Progenitor cell of endocrine pancreas (in vitro differentiated cells): Measurements from ENCODE around the gene PTPRM. TPM values are rescaled to one million over a fixed set of nuclear protein-coding genes. Genes with fewer than 3 reads are reported as not detected.
A peak's percentile ranks its signal among the peaks of the same experiment; 100 is the strongest.
"Not testable (repeated sequence)": the region's sequence is repeated elsewhere in the genome, so short reads cannot be mapped to it uniquely, and the experiment has no call there.

Experiments used
- DNase-seq: peaks from one replicate; pipeline ENCODE4 v3.0.0; 2021; ENCODE audit warnings: low spot score; ENCODE audit not compliant: unreplicated experiment
- H3K27ac Mint-ChIP-seq: 2 replicates; pipeline ENCODE4 v1.8.0; 2021; ENCODE audit warnings: mild to moderate bottlenecking, moderate library complexity, mixed read lengths
- H3K27me3 Mint-ChIP-seq: 2 replicates; pipeline ENCODE4 v1.8.0; 2021; ENCODE audit warnings: mixed read lengths
- H3K36me3 Mint-ChIP-seq: 2 replicates; pipeline ENCODE4 v1.8.0; 2022; ENCODE audit warnings: mixed read lengths; ENCODE audit not compliant: insufficient read depth
- H3K4me1 Mint-ChIP-seq: 2 replicates; pipeline ENCODE4 v1.8.0; 2021; ENCODE audit warnings: low read depth, mixed read lengths
- H3K4me3 Mint-ChIP-seq: 2 replicates; pipeline ENCODE4 v1.8.0; 2021; ENCODE audit warnings: low read depth, mild to moderate bottlenecking, moderate library complexity, mixed read lengths
- H3K9me3 Mint-ChIP-seq: 2 replicates; pipeline ENCODE4 v1.8.0; 2021; ENCODE audit warnings: low read depth, mixed read lengths
- total RNA-seq: library from RNA; stranded (reverse); gene quantifications from 2 replicates; pipeline ENCODE4 v1.2.1, GENCODE V29; 2021
- TF ChIP-seq, protein P1 (sequence below): fragments of 200-600 bp; sonication (generic); IDR thresholded peaks from one replicate; pipeline ENCODE4 v1.5.0; 2021; ENCODE audit warnings: antibody characterized with exemption, mild to moderate bottlenecking; ENCODE audit not compliant: unreplicated experiment

PTPRM gene
- total RNA-seq, 1 donor from 2014 or later, result 23.2 TPM

DNA sequence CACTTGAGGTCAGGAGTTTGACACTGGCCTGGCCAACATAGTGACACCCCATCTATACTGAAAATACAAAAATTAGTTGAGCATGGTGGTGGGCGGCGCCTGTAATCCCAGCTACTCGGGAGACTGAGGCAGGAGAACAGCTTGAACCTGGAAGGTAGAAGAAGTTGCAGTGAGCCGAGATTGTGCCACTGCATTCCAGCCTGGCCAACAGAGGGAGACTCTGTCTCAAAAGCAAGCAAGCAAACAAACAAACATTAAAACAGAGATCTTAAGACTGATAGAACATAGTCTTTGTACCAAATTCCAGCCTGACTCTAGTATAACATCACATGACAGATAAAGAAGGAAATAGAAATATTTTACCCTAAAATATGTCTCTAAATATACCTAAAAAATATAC, 168.1 kb downstream of the PTPRM start:
- H3K4me3 Mint-ChIP-seq, result no peak overlapping the region
- H3K9me3 Mint-ChIP-seq, result no peaks in the 10 kb centered on the region
- peaks cover 22% of the 10 kb centered on the region for H3K4me1 Mint-ChIP-seq
- TF ChIP-seq, protein P1, sequence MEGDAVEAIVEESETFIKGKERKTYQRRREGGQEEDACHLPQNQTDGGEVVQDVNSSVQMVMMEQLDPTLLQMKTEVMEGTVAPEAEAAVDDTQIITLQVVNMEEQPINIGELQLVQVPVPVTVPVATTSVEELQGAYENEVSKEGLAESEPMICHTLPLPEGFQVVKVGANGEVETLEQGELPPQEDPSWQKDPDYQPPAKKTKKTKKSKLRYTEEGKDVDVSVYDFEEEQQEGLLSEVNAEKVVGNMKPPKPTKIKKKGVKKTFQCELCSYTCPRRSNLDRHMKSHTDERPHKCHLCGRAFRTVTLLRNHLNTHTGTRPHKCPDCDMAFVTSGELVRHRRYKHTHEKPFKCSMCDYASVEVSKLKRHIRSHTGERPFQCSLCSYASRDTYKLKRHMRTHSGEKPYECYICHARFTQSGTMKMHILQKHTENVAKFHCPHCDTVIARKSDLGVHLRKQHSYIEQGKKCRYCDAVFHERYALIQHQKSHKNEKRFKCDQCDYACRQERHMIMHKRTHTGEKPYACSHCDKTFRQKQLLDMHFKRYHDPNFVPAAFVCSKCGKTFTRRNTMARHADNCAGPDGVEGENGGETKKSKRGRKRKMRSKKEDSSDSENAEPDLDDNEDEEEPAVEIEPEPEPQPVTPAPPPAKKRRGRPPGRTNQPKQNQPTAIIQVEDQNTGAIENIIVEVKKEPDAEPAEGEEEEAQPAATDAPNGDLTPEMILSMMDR, result peak; percentile 26
- DNase-seq, result no peak
- peak overlapping the region; percentile 3 for H3K27ac Mint-ChIP-seq
- peaks cover 2% of the 10 kb centered on the region for H3K36me3 Mint-ChIP-seq
- no peaks in the 10 kb centered on the region for H3K27me3 Mint-ChIP-seq

DNA sequence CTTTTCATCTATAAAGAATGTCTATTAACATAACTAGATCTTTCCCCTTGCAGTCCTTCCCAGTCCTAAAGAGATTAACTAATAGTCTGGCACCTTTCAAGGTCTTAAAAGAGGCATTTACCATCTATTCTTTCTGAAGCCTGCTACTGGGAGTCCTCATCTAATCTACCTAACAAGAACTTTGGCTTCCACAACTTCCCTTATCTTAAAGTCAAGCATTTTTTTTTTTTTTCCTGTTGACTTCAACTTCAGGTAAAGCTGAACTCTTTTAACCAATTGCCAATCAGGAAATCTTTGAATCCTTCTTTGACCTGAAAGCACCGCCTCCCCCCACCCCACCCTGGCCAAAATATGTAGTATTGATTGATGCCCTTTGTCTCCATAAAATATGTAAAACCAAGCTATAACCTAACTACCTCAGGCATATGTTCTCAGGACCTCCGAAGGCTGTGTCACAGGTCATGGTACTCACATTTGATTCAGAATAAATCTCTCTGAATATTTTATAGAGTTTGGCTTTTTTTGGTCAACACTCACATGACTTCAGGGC, 168.6 kb downstream of the PTPRM start:
- DNase-seq, result no peak
- H3K27me3 Mint-ChIP-seq, result no peaks in the 10 kb centered on the region

DNA sequence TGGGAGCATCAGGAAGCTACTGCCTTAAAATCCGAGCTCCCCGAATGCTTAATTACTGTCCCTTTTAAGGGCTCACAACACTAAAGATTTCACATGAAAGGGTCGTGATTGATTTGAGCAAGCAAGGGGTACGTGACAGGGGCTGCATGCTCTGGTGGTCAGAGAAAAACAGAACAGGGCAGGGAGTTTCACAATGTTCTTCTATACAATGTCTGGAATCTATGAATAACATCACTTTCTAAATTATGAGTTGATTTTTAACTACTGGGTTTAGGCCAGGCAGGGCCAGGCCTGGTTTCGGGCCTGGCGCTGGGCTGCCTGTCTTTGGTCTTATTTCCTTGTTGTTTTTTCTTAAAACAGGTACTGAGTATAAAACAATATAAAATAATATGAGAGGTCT, 169.4 kb downstream of the PTPRM start:
- not testable (repeated sequence) for H3K27ac Mint-ChIP-seq

More for the DNA sequence above, 168.6 kb downstream of the PTPRM start:
- Mint-ChIP-seq H3K36me3 (peaks cover 2% of the 10 kb centered on the region), H3K27ac (no peak overlapping the region), H3K4me3 (no peak overlapping the region), H3K9me3 (no peaks in the 10 kb centered on the region), H3K4me1 (peaks cover 17% of the 10 kb centered on the region)
- TF ChIP-seq, protein P1, result no peak

DNA sequence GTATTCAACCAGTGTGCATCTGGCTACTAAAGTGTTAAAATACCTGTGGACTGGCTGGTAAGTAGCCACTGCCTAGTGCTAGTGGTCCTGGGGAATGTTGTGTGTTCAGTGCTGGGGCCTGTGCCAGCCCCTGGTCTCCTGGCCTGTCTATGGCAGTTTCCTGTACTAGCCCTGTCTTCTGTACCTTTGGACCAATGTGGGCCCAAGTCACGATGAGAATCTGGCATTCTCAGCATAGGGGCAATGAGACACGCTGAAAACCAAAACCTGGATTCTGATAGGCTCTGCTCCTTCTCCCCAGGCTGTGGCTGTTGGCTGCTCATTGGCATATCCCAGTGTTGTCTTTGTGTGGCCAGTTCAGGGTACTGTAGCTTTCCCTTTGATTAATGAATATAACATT, 170.4 kb downstream of the PTPRM start:
- Mint-ChIP-seq H3K9me3 (no peaks in the 10 kb centered on the region), H3K27ac (peak overlapping the region; percentile 67), H3K4me1 (peaks cover 16% of the 10 kb centered on the region), H3K27me3 (no peaks in the 10 kb centered on the region), H3K4me3 (no peak overlapping the region), H3K36me3 (peaks cover 2% of the 10 kb centered on the region)
- TF ChIP-seq, protein P1, result no peak
- DNase-seq, result no peak

More for the DNA sequence above, 169.4 kb downstream of the PTPRM start:
- not testable (repeated sequence) for H3K4me3 Mint-ChIP-seq, H3K36me3 Mint-ChIP-seq, H3K9me3 Mint-ChIP-seq, DNase-seq, H3K27me3 Mint-ChIP-seq
- peaks cover 16% of the 10 kb centered on the region for H3K4me1 Mint-ChIP-seq

DNA sequence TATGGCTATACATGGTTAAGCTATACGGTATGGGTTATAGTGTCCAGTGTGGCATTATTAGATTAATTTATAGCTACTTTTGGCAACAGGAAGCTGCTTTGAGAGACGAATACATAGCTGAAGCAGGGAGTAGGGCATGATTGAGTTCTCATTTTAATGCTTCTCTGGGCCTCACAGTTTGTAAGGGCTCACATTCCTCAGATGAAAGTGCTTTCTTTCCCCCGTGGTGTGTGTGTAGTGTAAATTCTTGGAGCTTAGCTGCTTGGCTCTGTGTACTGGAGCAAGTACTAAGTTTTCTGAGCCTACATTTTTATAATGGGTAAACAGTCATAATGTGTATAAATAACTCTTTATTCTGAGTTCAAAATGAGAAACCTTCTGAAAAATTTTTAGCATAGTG, 173.7 kb downstream of the PTPRM start:
- Mint-ChIP-seq H3K4me1 (peaks cover 8% of the 10 kb centered on the region), H3K9me3 (peaks cover 9% of the 10 kb centered on the region), H3K4me3 (no peak overlapping the region), H3K27me3 (no peaks in the 10 kb centered on the region), H3K36me3 (peaks cover 3% of the 10 kb centered on the region), H3K27ac (no peak overlapping the region)
- no peak for DNase-seq
- TF ChIP-seq, protein P1, result no peak

DNA sequence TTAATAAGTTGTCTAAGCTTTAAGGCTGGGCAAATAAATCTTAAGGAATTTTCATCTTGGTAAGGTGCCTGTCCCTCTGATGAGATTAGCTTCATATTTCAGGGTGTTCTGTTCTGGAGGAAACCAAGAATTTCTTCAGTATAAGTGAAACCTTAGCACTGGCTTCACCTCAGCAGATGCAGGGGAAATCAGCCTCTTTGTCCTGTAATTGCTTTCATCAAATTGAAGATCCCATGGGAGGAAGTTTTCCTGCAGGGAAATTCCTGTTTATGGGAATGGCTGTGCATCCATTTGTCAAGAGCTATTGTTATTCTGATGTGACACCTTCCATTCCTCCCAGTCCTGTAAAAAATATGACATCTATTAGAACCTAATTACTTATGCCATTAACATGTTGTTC, 174.5 kb downstream of the PTPRM start:
- Mint-ChIP-seq H3K4me1 (peaks cover 7% of the 10 kb centered on the region), H3K27me3 (no peaks in the 10 kb centered on the region), H3K9me3 (peaks cover 12% of the 10 kb centered on the region), H3K4me3 (no peak overlapping the region), H3K27ac (no peak overlapping the region), H3K36me3 (peaks cover 6% of the 10 kb centered on the region)
- no peak for DNase-seq
- TF ChIP-seq, protein P1, result no peak
